Measurements from ENCODE around the gene CFAP61.

CFAP61 gene

GRCh38 chr20:20019123-20019522 lies 33.2 kb upstream of the CFAP61 start:
- no peak overlapping the region for H3K4me3 ChIP-seq (ENCODE audit: low read depth, low read length)
- no peak for TF ChIP-seq CTCF (IDR thresholded peaks at IDR 0.05; ENCODE audit: borderline replicate concordance, insufficient read depth, low read depth, low read length)

- H3K4me3 ChIP-seq (ENCODE audit: low read depth, low read length): no peak overlapping the region
- TF ChIP-seq CTCF (IDR thresholded peaks at IDR 0.05; ENCODE audit: borderline replicate concordance, insufficient read depth, low read depth, low read length): no peak
These were observed 31.4 kb upstream of the CFAP61 start for GRCh38 chr20:20020908-20021307.

GRCh38 chr20:20021835-20022234 lies 30.5 kb upstream of the CFAP61 start:
- no peak for TF ChIP-seq CTCF (IDR thresholded peaks at IDR 0.05; ENCODE audit: borderline replicate concordance, insufficient read depth, low read depth, low read length)
- H3K4me3 ChIP-seq (ENCODE audit: low read depth, low read length): no peak overlapping the region

GRCh38 chr20:20022498-20022897 lies 29.8 kb upstream of the CFAP61 start:
- H3K4me3 ChIP-seq (ENCODE audit: low read depth, low read length): no peak overlapping the region
- no peak for TF ChIP-seq CTCF (IDR thresholded peaks at IDR 0.05; ENCODE audit: borderline replicate concordance, insufficient read depth, low read depth, low read length)

GRCh38 chr20:20023395-20023794 lies 28.9 kb upstream of the CFAP61 start:
- no peak for TF ChIP-seq CTCF (IDR thresholded peaks at IDR 0.05; ENCODE audit: borderline replicate concordance, insufficient read depth, low read depth, low read length)
- H3K4me3 ChIP-seq (ENCODE audit: low read depth, low read length): no peak overlapping the region

GRCh38 chr20:20024942-20025341 lies 27.4 kb upstream of the CFAP61 start:
- no peak for TF ChIP-seq CTCF (IDR thresholded peaks at IDR 0.05; ENCODE audit: borderline replicate concordance, insufficient read depth, low read depth, low read length)
- no peak overlapping the region for H3K4me3 ChIP-seq (ENCODE audit: low read depth, low read length)

- no peak overlapping the region for H3K4me3 ChIP-seq (ENCODE audit: low read depth, low read length)
- TF ChIP-seq CTCF (IDR thresholded peaks at IDR 0.05; ENCODE audit: borderline replicate concordance, insufficient read depth, low read depth, low read length): no peak
These were observed 25.0 kb upstream of the CFAP61 start for GRCh38 chr20:20027284-20027683.
